SK-N-MC (cell line): ENCODE measurements around the gene GEMIN7.

Source experiments
- EZH2 ChIP-seq: fragments of 200-600 bp; sonication (generic); IDR thresholded peaks from one replicate; pipeline ENCODE4 v1.6.1; 2017; ENCODE audit warnings: antibody characterized with exemption
- POLR2AphosphoS5 ChIP-seq: IDR thresholded peaks from 2 replicates; pipeline ENCODE4 v1.6.1; 2012; ENCODE audit warnings: mild to moderate bottlenecking, low read depth, low read length, borderline replicate concordance

DNA sequence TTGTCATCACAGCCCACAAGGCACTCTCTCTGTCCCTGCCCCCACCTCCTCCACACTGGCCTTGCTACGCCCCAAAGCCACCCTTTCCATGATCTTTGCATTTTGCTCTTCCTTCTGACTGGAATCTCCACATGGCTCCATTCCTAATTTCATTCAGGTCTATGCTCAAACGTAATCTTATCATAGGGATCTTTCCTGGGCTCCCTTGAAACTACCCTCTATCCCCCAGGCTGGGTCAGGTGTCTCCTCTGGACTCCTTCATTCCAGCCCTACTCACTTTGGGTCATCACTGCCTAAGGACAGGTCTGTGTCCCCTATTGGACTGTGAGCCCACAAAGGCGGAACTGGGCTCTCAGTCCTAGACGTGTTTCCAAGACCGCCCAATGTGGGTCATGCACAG is 3.1 kb downstream of the GEMIN7 start:
- TF ChIP-seq POLR2AphosphoS5 = no peak
- TF ChIP-seq EZH2 = no peak
